GM19043 (cell line): ENCODE results near the gene RTCB.

Source experiments
- ATAC-seq: cut with Tn5 transposase; IDR thresholded peaks from one replicate; pipeline ENCODE4 v1.9.1; 2021; ENCODE audit warnings: low read depth; ENCODE audit not compliant: unreplicated experiment

Gene RTCB

DNA sequence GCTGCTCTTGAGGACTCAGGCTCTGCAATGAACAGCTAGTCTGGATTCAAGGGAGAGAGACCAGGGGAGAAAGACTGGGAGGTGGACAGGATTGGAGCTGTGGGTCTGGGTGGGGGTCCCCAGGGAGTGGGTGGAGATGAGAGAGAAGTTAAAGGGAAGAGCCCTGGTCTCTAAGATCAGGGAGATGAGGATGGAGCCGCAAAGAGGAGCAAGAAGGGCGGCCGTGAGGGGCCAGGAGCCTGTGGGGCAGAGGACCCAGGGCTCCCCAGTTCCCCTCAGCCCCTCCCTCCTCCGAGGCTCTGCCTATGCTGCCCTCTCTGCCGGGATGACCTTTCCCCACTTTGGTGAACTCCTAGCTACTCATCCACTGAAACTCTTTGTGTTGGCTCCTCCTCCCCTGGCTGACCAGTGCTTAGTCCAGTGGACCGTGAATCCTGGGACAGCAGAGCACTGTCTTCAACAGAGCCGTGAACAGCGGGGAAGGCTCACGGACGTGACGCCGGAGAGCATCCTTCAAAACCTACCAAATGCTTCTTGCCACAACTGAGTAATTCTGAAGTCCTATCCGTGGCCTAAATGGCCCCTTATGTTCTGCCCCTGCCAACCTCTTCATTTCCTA is 70.8 kb downstream of the RTCB start:
- no peak for ATAC-seq

- no peak for ATAC-seq
These were observed 71.6 kb downstream of the RTCB start for GRCh38 chr22:32340411-32340810.

DNA sequence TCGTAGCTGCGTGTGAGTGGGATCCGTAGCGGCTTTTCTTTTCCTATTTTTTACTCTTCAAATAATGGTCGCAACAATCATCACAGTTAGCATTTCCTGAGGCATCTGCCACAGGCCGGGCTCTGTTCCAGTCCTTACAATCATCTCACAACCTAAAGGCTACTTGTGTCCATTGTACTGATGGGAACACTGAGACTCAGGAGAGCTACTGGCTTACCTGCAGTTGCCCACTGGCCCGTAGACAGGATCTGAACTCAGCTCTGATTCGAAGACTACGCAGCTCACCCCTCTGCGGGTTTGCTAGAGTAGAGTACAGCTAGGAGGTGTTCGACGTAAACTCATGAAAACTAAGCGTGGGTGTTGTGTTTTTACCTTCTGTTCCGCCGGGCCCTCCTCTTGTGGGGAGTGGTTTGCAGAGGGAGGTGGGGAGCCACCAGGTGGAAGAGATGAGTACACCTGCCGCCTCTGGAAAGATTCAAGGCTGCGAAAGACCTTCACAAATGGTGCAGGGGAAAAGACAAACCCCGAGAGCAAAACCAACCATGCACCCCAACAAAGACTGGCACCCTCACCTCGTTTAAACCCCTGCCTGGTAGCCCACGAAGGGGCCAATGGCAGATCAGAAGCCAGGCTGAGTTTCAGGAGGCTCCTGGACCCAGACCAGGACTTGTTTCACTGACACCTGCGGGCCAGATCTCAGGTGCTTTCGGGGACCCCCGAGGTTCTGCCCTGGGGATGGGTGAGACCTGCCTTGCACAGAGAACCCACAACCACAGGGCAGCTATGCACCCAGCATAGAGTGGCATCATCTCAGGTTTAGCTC is 72.6 kb downstream of the RTCB start:
- ATAC-seq, result no peak

- no peak for ATAC-seq
These were observed 73.3 kb downstream of the RTCB start for GRCh38 chr22:32338757-32339156.
